ENCODE results near the gene MAN2B1. TPM values are rescaled to one million over a fixed set of nuclear protein-coding genes. Genes with fewer than 3 reads are reported as not detected.
A peak's percentile ranks its signal among the peaks of the same experiment; 100 is the strongest.
"Not testable (repeated sequence)": the region's sequence is repeated elsewhere in the genome, so short reads cannot be mapped to it uniquely, and the experiment has no call there.

MAN2B1 gene
- total RNA-seq, 1 experiment from 2014 or later = 77.2 TPM

GRCh38 chr19:12685831-12686230, 19.3 kb upstream of the MAN2B1 start:
- no peak overlapping the region for H2AFZ ChIP-seq (ENCODE audit: low read length)
- H3K9me2 ChIP-seq (replicated peaks; ENCODE audit: insufficient read depth, low read length) = no peaks in the 10 kb centered on the region
- no peak overlapping the region for H3K27ac ChIP-seq (ENCODE audit: low read length)
- H3K36me3 ChIP-seq (ENCODE audit: insufficient read depth, low read length) = no peaks in the 10 kb centered on the region
- H3K4me3 ChIP-seq (ENCODE audit: low read length) = no peak overlapping the region
- H3K4me2 ChIP-seq (ENCODE audit: low read depth, low read length, poor library complexity, severe bottlenecking) = no peak overlapping the region
- H3K27me3 ChIP-seq (ENCODE audit: low read length) = no peaks in the 10 kb centered on the region
- peaks cover 15% of the 10 kb centered on the region for H3K4me1 ChIP-seq (ENCODE audit: low read length)
- H3K9me3 ChIP-seq (ENCODE audit: low read length) = no peaks in the 10 kb centered on the region
- no peak for DNase-seq
- no peaks in the 10 kb centered on the region for H4K20me1 ChIP-seq (ENCODE audit: insufficient read depth, low read depth, low read length)
- no peak overlapping the region for H3K9ac ChIP-seq (ENCODE audit: low read length)
- H3K79me2 ChIP-seq (ENCODE audit: low read length) = no peaks in the 10 kb centered on the region

- peak within 1 kb of the TSS; percentile 92 for H3K9ac ChIP-seq (ENCODE audit: low read length)
- peak within 1 kb of the TSS; percentile 81; the same call in 1 of the 2 replicates for H2AFZ ChIP-seq (ENCODE audit: low read length)
- no peaks in the 10 kb centered on the region for H3K27me3 ChIP-seq (ENCODE audit: low read length)
- no peaks in the 10 kb centered on the region for H3K9me3 ChIP-seq (ENCODE audit: low read length)
- peaks cover 6% of the 10 kb centered on the region for H3K4me1 ChIP-seq (ENCODE audit: low read length)
- no peaks in the 10 kb centered on the region for H4K20me1 ChIP-seq (ENCODE audit: insufficient read depth, low read depth, low read length)
- peak within 1 kb of the TSS; percentile 76 for H3K4me3 ChIP-seq (ENCODE audit: low read length)
- H3K27ac ChIP-seq (ENCODE audit: low read length) = peak within 1 kb of the TSS; percentile 90
- H3K9me2 ChIP-seq (replicated peaks; ENCODE audit: insufficient read depth, low read length) = no peaks in the 10 kb centered on the region
- peaks cover 17% of the 10 kb centered on the region for H3K36me3 ChIP-seq (ENCODE audit: insufficient read depth, low read length)
- peaks cover 15% of the 10 kb centered on the region for H3K79me2 ChIP-seq (ENCODE audit: low read length)
- peak; percentile 99 for DNase-seq
- H3K4me2 ChIP-seq (ENCODE audit: low read depth, low read length, poor library complexity, severe bottlenecking) = peak within 1 kb of the TSS; percentile 81
Measured at GRCh38 chr19:12681074-12681987, 14.8 kb upstream of the MAN2B1 start, which contains the start of gene DHPS. TSS of gene DHPS (minus strand) at chr19:12681880. CDS start at chr19:12681766, 114 bp downstream.

- Histone ChIP-seq H4K20me1 (ENCODE audit: insufficient read depth, low read depth, low read length) (no peaks in the 10 kb centered on the region), H3K4me3 (ENCODE audit: low read length) (peak overlapping the region; percentile 55; the same call in 1 of the 2 replicates), H3K9ac (ENCODE audit: low read length) (peak overlapping the region; percentile 43), H3K27ac (ENCODE audit: low read length) (no peak overlapping the region), H3K9me2 (replicated peaks; ENCODE audit: insufficient read depth, low read length) (no peaks in the 10 kb centered on the region), H3K4me1 (ENCODE audit: low read length) (peaks cover 6% of the 10 kb centered on the region), H3K79me2 (ENCODE audit: low read length) (peaks cover 23% of the 10 kb centered on the region), H2AFZ (ENCODE audit: low read length) (no peak overlapping the region), H3K4me2 (ENCODE audit: low read depth, low read length, poor library complexity, severe bottlenecking) (peak overlapping the region; percentile 60), H3K9me3 (ENCODE audit: low read length) (no peaks in the 10 kb centered on the region), H3K36me3 (ENCODE audit: insufficient read depth, low read length) (peaks cover 23% of the 10 kb centered on the region), H3K27me3 (ENCODE audit: low read length) (no peaks in the 10 kb centered on the region)
- DNase-seq = no peak
Measured at GRCh38 chr19:12680034-12680433, 13.5 kb upstream of the MAN2B1 start.

- peaks cover 28% of the 10 kb centered on the region for H3K36me3 ChIP-seq (ENCODE audit: insufficient read depth, low read length)
Measured at GRCh38 chr19:12678039-12678438, 11.5 kb upstream of the MAN2B1 start.

GRCh38 chr19:12676928-12677327, 10.4 kb upstream of the MAN2B1 start:
- Histone ChIP-seq H3K79me2 (ENCODE audit: low read length) (peaks cover 23% of the 10 kb centered on the region), H3K9me2 (replicated peaks; ENCODE audit: insufficient read depth, low read length) (no peaks in the 10 kb centered on the region), H3K27me3 (ENCODE audit: low read length) (no peaks in the 10 kb centered on the region), H3K9me3 (ENCODE audit: low read length) (no peaks in the 10 kb centered on the region), H4K20me1 (ENCODE audit: insufficient read depth, low read depth, low read length) (no peaks in the 10 kb centered on the region), H2AFZ (ENCODE audit: low read length) (no peak overlapping the region), H3K4me1 (ENCODE audit: low read length) (peaks cover 6% of the 10 kb centered on the region), H3K4me2 (ENCODE audit: low read depth, low read length, poor library complexity, severe bottlenecking) (no peak overlapping the region), H3K27ac (ENCODE audit: low read length) (no peak overlapping the region), H3K36me3 (ENCODE audit: insufficient read depth, low read length) (peaks cover 28% of the 10 kb centered on the region), H3K9ac (ENCODE audit: low read length) (no peak overlapping the region), H3K4me3 (ENCODE audit: low read length) (no peak overlapping the region)
- DNase-seq = no peak

More at GRCh38 chr19:12678039-12678438, 11.5 kb upstream of the MAN2B1 start:
- H3K4me2 ChIP-seq (ENCODE audit: low read depth, low read length, poor library complexity, severe bottlenecking); H3K9me3 ChIP-seq (ENCODE audit: low read length); H2AFZ ChIP-seq (ENCODE audit: low read length); H3K27ac ChIP-seq (ENCODE audit: low read length); H3K27me3 ChIP-seq (ENCODE audit: low read length); H3K4me3 ChIP-seq (ENCODE audit: low read length); H3K4me1 ChIP-seq (ENCODE audit: low read length); H4K20me1 ChIP-seq (ENCODE audit: insufficient read depth, low read depth, low read length); H3K9ac ChIP-seq (ENCODE audit: low read length); DNase-seq; H3K9me2 ChIP-seq (replicated peaks; ENCODE audit: insufficient read depth, low read length): not testable (repeated sequence)
- peaks cover 23% of the 10 kb centered on the region for H3K79me2 ChIP-seq (ENCODE audit: low read length)

GRCh38 chr19:12676384-12676792, 9.8 kb upstream of the MAN2B1 start:
- Histone ChIP-seq H3K79me2 (ENCODE audit: low read length) (peaks cover 23% of the 10 kb centered on the region), H3K4me1 (ENCODE audit: low read length) (peaks cover 6% of the 10 kb centered on the region), H3K9ac (ENCODE audit: low read length) (no peak overlapping the region), H3K27me3 (ENCODE audit: low read length) (no peaks in the 10 kb centered on the region), H2AFZ (ENCODE audit: low read length) (no peak overlapping the region), H3K9me3 (ENCODE audit: low read length) (no peaks in the 10 kb centered on the region), H3K27ac (ENCODE audit: low read length) (no peak overlapping the region), H3K9me2 (replicated peaks; ENCODE audit: insufficient read depth, low read length) (no peaks in the 10 kb centered on the region), H4K20me1 (ENCODE audit: insufficient read depth, low read depth, low read length) (no peaks in the 10 kb centered on the region), H3K4me3 (ENCODE audit: low read length) (no peak overlapping the region), H3K4me2 (ENCODE audit: low read depth, low read length, poor library complexity, severe bottlenecking) (no peak overlapping the region), H3K36me3 (ENCODE audit: insufficient read depth, low read length) (peaks cover 28% of the 10 kb centered on the region)
- DNase-seq = peak; percentile 95

GRCh38 chr19:12675940-12676339, 9.4 kb upstream of the MAN2B1 start:
- no peaks in the 10 kb centered on the region for H3K9me2 ChIP-seq (replicated peaks; ENCODE audit: insufficient read depth, low read length)
- H4K20me1 ChIP-seq (ENCODE audit: insufficient read depth, low read depth, low read length) = no peaks in the 10 kb centered on the region
- H3K4me2 ChIP-seq (ENCODE audit: low read depth, low read length, poor library complexity, severe bottlenecking) = no peak overlapping the region
- H3K4me3 ChIP-seq (ENCODE audit: low read length) = no peak overlapping the region
- H3K27me3 ChIP-seq (ENCODE audit: low read length) = no peaks in the 10 kb centered on the region
- no peak overlapping the region for H2AFZ ChIP-seq (ENCODE audit: low read length)
- DNase-seq = no peak
- no peak overlapping the region for H3K9ac ChIP-seq (ENCODE audit: low read length)
- H3K9me3 ChIP-seq (ENCODE audit: low read length) = no peaks in the 10 kb centered on the region
- peaks cover 28% of the 10 kb centered on the region for H3K36me3 ChIP-seq (ENCODE audit: insufficient read depth, low read length)
- H3K79me2 ChIP-seq (ENCODE audit: low read length) = peaks cover 23% of the 10 kb centered on the region
- H3K27ac ChIP-seq (ENCODE audit: low read length) = no peak overlapping the region
- peaks cover 6% of the 10 kb centered on the region for H3K4me1 ChIP-seq (ENCODE audit: low read length)

- Histone ChIP-seq H2AFZ (ENCODE audit: low read length) (no peak overlapping the region), H3K36me3 (ENCODE audit: insufficient read depth, low read length) (peaks cover 28% of the 10 kb centered on the region), H3K4me2 (ENCODE audit: low read depth, low read length, poor library complexity, severe bottlenecking) (no peak overlapping the region), H3K9me2 (replicated peaks; ENCODE audit: insufficient read depth, low read length) (no peaks in the 10 kb centered on the region), H3K4me3 (ENCODE audit: low read length) (no peak overlapping the region), H4K20me1 (ENCODE audit: insufficient read depth, low read depth, low read length) (no peaks in the 10 kb centered on the region), H3K79me2 (ENCODE audit: low read length) (peaks cover 27% of the 10 kb centered on the region), H3K9me3 (ENCODE audit: low read length) (no peaks in the 10 kb centered on the region), H3K4me1 (ENCODE audit: low read length) (peaks cover 10% of the 10 kb centered on the region), H3K27ac (ENCODE audit: low read length) (no peak overlapping the region), H3K9ac (ENCODE audit: low read length) (no peak overlapping the region), H3K27me3 (ENCODE audit: low read length) (no peaks in the 10 kb centered on the region)
- DNase-seq = no peak
Measured at GRCh38 chr19:12675399-12675798, 8.9 kb upstream of the MAN2B1 start.
